NCI-H1694 treated with DMSO at 0.1 percent for 48 hours (cell line): ENCODE measurements around the gene SLC10A3.
A peak's percentile ranks its signal among the peaks of the same experiment; 100 is the strongest.

ENCODE experiments used
- DNase-seq: peaks from one replicate; lab custom pipeline; 2025; lab: John Stamatoyannopoulos, UW

The SLC10A3 gene

DNA sequence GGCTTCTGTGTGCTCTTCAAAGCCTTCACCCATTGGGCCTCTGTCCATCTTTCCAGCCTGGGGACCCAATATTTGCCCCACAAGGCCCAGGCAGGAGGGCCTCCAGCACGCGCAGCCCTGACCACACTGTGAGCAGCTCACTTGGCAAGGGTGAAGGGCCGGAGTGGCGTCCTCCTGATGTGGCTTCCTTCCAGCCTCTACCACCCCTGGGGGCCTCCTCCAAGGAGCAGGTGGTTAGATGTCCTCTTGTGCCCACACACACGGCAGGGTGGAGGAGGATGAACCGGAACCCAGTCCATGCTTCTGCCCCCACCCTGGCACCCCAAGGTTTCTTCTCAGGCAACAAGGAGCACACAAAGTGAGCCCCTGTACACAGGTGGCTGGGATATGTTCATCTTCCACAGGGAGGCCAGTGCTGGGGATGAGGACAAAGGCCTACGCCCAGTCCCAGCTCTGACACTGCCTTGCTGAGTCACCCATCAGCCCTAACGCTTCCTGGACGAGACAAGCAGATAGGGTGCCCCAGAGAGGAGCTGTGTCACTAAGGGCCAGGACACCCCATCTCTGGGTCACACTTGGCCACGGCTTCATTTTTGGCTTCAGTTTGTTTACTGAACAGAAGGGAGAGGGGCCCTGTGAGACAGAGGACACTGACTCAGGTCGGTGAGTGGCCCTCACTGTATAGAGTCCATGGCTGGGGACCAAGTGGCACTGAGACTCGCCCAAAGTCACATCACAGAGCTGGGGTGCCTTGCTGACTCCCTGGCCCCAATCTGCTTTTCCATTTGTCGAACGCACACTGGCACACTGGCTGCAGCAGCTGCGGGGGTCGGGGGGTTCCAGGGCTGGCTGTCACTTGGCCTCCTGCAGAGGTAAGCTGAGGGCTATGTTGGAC, 5.9 kb downstream of the SLC10A3 start:
- no peak for DNase-seq

DNA sequence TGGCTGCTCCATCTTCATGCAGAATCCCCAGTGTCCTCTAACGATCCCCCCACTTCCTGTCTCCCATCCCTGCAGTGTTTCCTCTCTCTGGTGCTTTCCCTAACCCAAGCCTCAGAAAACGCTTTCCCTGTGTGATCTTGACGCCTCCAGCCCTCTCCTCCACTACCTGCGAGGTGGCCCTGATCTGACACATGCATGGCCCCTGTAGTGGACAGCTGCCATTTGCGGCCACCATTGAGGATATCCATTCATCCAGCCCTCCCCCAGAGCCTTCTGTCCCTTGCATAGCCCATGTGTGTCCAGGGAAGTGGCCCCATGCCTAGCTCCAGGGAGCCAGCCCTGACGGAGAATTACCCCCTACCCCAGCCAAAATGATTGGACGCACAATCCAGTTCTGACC, 7.1 kb downstream of the SLC10A3 start:
- DNase-seq, result no peak

DNA sequence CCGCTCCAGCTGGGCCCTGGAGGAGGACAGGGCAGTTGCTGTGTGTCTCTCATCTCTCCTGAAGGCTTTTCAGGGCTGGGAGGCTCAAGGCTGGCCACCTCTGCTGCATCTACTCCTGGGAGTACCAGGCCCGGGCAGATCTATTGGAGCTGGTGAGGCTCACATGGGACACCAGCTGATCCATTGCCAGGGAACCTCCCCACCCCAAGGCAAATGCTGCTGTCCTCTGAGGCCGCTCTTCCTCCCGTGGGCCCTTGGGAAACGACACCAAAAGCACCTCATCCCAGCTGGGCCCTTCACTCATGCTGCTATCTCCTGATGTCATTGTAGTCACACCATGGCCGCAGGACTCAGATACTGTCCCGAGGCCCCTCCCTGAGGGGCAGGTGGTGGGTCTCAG, 7.6 kb downstream of the SLC10A3 start:
- DNase-seq, result no peak

DNA sequence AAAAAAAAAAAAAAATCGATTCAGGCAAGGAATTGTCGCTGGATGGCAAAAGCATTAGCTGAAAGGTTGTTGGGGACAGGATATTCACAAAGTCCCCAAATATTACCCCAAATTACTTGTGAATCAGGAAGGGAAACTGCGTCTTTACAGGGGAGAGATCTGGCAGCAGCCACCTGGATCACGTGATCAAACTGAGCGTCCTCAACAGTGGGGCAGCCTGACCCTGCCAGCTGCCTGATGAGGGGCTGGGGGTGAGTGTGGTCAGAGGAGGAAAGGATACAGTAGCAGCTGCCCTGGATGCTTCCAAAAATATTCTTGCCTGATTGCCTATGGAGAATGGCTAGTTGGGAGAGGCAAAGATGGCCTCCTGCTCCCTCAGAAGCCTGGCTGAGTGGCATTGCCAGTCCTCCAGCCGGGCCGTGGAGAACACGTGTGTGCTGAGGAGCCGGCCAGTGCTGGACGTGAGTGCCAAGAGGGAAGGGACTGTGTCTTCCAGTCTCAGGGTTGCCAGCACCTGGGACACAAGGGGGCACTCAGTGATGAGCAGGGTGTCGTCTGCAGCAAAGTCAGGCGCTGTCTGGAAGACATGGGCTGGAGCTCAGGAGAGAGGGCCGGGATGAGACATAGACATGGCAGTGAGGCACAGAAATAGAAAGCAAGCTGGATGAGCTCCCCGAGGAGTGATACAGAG, 8.4 kb downstream of the SLC10A3 start:
- no peak for DNase-seq

DNA sequence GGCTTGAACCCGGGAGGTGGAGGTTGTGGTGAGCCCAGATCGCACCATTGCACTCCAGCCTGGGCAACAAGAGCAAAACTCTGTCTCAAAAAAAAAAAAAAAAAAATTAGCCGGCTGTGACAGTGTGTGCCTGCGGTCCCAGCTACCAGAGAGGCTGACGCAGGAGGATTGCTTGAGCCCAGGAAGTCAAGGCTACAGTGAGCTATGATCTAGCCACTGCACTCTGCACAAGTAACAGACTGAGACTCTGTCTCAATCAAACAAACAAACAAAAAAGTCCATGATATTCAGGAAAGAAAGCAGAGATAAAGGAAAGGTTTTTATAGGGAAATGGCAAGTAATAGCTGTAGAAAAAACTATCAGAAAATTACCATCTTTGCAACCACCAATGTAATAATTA, 9.2 kb downstream of the SLC10A3 start:
- no peak for DNase-seq

DNA sequence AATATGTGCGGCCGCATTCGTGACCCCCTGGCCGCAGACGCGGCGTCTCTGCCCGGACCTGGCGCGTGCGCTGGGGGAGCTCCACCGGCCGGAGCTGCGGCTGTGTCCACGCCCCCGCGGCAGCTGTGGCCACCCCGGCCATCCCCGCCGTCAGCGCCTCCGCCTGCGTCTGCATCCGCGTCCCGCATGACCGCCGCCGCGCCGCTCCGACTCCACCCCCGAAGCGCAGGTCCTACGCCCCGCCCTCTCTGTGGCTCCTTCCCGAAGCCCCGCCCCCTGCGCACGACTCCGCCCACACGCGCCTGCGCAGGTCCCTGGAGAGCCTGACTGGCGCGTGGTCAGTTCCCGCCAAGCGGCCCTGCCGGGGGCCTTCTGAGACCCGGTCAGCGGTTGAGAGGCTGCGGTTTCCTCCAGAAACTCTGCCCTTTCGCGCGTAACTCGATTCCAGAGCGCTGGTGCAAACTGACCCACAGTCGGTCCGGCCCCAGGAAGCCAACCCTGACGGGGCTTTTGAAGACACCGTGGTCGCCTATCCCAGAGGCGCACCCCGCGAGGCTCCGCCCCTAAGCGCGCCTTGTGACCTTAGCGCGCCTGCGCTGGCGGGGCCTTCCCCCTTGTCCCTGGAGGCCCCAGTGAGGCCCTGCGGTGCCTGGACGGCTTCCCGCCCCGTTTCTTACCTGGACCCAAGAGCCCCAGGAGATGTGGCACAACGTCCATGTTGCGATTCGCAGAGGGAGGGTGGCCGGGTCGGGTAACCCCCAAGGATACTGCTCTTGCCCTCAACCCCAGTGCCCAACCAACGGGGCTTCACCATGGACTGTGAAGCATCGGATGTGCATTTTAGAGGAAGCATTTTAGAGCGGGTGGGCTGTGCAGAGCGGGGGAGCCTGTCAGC, 11.5 kb downstream of the SLC10A3 start, which contains the start of gene LAGE3:
TSS of gene LAGE3 (minus strand) at position 554 of the 895 bp plus-strand sequence. CDS start at position 188, 366 bp downstream.
- peak; percentile 46 for DNase-seq

DNA sequence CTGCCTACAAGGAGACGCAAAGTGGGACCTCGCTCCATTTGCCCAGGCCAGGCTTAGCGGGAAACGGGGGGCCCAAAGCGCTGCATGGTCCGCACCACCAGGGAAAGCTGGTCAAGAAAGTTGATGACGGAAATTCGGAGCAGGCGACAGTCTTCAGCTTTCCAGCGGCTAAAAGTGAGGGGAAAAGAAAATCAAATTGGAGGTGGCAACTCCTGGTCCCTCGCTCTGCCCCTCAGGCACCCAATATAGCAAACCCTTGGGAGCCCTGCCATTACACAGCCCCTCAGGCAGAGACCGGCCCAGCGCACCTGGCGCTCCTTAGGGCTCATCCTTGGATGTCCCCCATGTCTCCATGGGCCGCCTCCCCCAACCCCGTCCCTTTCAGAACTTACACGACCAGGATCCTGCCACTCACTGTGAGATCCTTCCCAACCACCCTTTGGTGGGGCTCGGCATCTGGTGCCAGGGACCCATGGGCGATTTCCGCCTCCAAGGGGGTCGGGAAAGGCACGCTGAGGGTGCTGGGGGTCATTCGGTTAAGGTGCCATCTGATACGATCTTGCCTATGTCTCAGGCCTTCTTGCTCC, 12.4 kb downstream of the SLC10A3 start:
- no peak for DNase-seq

DNA sequence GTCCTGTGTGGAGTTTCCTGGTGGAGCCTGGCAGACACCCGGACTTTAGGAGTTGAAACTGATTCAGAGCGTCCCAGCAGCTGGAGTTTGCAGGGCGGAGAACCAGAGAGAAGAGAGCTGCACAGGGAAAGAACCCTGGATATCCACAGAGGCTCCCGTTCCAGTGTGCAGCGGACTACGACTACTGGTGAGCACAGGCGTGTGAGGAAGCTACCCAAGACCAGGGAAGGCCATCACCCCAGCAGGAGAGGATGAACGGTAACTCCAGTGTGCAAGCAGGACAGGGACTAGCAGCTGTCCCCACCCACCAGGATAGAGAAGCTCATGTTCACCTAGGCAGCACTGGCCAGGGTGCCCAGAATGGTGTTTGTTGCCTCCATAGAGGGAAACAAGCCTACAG, 13.6 kb downstream of the SLC10A3 start:
- DNase-seq, result no peak

DNA sequence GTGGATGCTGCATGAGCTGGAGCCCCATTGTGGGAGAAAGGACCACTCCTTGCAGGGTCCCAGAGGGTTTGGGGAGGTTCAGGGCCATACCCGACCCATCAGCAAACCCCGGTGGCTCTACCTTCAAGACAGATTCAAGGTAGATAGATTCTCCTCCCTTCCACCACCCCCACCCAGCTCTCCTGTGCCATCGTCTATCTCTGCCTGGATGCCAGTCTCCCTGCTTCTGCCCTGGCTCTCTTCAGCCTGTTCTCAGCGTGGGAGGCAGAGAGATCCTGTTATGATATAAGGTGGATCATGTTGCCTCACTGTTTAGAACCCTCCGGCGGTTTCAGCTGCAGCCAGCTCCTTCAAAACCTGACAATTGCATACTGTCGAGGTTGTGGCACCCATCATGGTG, 16.7 kb downstream of the SLC10A3 start:
- no peak for DNase-seq

DNA sequence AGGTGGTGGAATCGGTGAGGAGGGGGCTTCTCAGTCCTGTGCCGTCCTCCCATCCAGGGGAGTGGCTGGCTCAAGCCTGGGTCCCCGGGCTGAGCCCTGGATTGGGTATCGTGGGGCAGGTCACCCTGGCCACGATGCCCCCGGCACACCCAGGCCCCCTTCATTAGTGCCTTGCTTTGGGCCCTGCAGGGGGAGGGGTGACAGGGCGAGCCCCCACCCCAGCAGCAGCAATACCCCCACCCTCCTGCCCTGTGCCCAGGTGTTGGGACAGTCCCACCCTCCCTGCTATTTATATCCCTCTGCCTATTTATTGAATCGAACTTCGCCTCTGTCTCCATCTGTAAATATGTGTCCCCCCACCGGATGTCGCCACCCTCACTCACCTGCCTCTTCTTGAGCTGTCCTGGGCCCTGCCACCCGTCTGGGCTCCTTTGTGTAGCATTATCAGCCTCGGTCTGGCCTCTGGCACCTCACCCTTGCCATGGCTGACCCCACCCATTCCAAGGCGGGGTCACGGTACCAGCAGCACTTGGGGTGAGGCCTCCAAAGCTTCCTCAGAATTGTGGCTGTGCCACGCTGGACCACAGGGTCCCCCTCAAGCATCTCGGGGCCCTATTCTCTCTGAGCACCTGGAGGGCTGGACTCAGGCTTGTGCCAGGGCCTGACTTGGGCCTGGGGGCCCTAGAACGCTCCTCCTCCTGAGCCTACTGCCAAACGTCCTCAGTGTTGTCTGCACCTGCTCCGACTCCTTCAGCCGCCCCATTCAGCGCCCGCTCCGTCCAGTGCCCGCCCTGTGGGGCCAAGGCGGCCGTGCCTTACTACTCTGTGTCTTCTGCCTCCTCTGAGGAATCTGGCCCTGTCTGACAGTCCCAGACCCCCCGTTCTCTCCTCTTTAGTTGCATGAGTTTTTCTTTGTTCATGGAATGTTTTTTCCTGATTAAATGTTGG, 17.5 kb downstream of the SLC10A3 start:
- no peak for DNase-seq

DNA sequence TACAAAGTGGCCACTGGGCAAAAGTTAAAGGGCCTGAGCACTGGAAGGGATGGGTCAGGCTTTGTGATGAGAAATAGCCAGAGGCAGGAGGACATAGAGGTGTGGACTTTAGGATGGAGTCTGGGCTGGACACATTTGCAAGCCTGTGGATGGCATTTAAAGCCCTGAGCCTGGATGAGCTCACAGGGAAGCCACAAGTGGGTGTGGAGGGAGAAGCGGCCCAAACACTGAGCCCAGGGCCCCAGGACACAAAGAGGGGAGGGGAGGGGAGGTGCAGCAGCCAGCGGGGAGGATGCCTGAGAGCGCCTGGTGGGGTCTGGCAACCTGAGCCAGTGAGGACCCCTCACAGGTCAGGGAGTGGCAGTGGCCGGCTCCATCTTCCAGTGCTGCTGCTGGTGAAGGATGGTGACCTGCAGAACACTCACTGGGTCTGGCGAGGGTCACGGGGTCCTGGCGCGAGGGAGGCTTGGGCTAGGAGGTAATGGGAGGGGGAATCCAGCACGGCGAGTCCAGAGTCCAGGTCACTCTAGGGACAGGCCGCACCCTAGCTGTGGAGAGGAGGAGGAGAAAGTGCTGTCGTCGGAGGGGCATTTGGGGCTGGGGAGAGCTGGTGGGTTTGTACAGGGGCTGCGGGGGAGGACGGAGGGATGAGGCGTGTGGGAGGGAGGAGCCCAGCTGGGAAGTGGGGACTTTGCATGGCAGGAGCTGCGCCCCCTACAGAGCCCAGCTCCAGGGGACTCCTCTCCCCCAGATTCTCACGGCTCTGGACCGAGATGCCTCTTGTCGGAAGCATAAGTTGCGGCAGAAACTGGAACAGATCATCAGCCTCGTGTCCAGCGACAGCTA, 18.4 kb downstream of the SLC10A3 start:
- DNase-seq, result no peak

DNA sequence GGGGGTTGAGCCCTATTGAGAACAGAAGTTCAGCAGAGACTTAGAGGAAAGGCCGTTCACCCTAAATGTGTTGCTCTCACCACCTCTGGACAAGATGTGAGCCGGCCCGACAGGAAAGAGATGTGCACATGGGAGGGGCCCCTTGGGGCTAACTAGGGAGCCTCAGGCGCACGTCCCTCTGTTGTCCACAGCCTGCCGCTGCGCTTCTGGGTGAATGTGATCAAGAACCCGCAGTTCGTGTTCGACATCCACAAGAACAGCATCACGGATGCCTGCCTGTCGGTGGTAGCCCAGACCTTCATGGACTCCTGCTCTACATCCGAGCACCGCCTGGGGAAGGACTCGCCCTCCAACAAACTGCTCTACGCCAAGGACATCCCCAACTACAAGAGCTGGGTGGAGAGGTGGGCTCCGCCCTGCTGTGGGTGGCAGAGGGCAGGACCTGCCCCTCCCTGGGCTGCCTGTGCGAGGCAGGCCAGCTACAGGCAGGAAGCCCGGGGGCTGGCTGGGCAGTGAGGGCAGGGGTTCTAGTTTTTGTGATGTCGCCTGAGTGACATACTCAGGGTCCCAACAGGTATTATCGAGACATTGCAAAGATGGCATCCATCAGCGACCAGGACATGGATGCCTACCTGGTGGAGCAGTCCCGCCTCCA, 19.4 kb downstream of the SLC10A3 start:
- DNase-seq, result no peak

DNA sequence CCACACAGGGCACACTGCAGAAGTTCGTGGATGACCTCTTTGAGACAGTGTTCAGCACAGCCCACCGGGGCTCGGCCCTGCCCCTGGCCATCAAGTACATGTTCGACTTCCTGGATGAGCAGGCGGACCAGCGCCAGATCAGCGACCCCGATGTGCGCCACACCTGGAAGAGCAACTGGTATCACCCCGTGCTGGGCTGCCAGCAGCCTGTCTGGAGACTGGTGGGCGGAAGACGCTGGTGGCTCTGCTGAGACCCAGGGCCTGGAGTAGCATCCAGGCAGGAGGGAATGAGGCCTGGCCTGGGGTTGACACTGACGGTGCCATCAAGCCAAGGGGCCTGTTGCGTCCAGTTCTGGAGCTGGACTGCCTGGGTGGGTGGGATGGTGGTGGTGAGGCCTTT, 20.0 kb downstream of the SLC10A3 start:
- no peak for DNase-seq

DNA sequence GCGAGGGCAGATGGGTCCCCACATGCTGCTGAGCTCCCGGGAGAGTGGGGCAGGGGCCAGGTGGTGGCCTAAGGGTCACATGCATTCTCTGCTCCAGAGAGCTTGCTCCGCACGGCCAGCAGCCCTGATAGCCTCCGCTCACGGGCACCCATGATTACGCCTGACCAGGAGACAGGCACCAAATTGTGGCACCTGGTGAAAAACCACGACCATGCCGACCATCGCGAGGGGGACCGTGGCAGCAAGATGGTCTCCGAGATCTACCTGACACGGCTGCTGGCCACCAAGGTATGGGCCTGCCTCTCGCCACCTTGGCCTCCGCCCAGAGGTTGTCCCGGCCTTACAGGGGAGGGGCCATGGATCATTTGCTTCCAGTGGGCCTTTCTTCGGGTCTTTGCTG, 20.5 kb downstream of the SLC10A3 start:
- no peak for DNase-seq

DNA sequence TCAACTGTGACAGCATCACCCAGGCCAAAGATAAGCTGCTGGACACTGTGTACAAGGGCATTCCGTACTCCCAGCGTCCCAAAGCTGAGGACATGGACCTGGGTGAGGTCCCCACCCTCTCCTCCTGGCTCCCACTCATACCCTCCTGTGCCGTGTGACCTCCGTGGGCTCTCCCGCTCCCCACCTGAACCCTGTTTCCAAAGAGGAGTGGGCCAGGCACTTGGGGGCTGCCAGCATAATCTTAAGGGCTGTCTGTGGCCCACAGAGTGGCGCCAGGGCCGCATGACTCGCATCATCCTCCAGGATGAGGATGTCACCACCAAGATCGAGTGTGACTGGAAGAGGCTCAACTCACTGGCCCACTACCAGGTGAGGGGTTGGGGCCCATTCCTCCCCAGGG, 21.3 kb downstream of the SLC10A3 start:
- DNase-seq, result no peak

DNA sequence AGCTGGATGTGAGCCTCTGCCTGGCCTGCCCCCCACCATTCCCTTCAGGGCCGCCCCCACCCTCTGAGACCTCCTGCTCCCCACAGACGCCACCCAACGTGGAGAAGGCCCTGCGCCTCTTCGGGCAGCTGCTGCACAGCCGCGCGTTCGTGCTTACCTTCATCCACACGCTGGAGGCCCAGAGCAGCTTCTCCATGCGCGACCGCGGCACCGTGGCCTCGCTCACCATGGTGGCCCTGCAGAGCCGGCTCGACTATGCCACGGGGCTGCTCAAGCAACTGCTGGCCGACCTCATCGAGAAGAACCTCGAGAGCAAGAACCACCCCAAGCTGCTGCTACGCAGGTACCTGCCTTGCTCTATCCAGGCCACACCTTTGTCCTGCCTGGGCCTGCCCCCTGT, 22.2 kb downstream of the SLC10A3 start:
- DNase-seq, result no peak

DNA sequence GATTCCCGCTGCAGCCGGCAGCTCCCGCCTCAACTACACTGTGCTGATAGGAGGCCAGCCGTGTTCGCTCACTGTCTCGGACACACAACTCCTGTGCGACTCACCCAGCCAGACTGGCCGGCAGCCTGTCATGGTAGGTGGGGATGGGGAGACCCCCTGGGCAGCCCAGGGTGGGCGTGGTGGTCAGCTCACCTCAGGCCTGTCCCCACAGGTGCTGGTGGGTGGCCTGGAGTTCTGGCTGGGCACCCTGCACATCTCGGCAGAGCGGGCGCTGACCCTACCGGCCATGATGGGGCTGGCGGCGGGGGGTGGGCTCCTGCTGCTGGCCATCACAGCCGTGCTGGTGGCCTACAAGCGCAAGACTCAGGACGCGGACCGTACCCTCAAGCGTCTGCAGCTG, 22.9 kb downstream of the SLC10A3 start:
- no peak for DNase-seq

DNA sequence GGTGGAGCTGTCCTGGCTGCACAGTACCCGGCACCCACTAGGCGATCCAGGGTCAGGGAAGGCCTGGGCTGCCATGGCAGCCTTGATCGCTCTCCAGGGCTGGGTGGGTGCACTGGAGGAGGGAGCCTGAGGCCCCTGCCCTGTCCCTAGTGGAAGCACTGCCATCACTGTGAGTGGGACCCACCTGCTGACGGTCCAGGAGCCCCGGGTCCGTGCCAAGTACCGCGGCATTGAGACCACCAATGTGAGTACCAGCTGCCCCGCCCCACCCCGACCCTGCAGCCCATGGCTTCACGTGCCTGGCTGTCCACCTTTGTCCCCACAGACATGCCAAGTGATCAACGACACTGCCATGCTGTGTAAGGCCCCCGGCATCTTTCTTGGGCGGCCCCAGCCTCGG, 23.5 kb downstream of the SLC10A3 start:
- DNase-seq, result no peak

DNA sequence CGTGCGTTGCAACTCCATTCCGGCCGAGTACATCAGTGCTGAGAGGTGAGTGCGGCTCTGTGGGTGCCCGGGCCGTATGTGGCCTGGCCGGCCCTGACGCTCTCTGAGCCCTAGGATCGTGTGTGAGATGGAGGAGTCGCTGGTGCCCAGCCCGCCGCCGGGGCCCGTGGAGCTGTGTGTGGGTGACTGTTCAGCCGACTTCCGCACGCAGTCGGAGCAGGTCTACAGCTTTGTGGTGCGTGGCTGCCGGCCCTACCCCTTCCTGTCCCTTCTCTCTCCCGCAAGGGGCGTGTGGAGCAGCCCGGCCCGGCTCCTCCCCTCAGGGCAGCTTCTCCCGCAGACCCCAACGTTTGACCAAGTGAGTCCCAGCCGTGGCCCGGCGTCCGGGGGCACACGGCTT, 24.4 kb downstream of the SLC10A3 start:
- DNase-seq, result no peak
